Measurements from ENCODE around the gene FLNB.

FLNB gene

GRCh38 chr3:58116161-58116955, 108.1 kb downstream of the FLNB start:
- no peak for DNase-seq

GRCh38 chr3:58116985-58117384, 108.8 kb downstream of the FLNB start:
- DNase-seq = no peak

GRCh38 chr3:58117561-58118181, 109.4 kb downstream of the FLNB start:
- DNase-seq = no peak

- DNase-seq = no peak
These were observed 111.0 kb downstream of the FLNB start for GRCh38 chr3:58119186-58119585.

GRCh38 chr3:58120075-58120812, 112.0 kb downstream of the FLNB start:
- no peak for DNase-seq

DNA sequence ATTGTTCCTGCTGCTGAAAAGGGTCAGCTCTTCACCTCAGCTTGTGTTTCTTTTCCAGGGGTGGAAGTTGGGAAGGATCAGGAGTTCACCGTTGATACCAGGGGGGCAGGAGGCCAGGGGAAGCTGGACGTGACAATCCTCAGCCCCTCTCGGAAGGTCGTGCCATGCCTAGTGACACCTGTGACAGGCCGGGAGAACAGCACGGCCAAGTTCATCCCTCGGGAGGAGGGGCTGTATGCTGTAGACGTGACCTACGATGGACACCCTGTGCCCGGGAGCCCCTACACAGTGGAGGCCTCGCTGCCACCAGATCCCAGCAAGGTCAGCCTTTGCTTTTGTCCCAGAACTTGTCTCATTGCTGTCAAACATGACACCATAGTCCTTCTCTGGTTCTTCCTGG, 113.0 kb downstream of the FLNB start:
- DNase-seq = no peak

DNA sequence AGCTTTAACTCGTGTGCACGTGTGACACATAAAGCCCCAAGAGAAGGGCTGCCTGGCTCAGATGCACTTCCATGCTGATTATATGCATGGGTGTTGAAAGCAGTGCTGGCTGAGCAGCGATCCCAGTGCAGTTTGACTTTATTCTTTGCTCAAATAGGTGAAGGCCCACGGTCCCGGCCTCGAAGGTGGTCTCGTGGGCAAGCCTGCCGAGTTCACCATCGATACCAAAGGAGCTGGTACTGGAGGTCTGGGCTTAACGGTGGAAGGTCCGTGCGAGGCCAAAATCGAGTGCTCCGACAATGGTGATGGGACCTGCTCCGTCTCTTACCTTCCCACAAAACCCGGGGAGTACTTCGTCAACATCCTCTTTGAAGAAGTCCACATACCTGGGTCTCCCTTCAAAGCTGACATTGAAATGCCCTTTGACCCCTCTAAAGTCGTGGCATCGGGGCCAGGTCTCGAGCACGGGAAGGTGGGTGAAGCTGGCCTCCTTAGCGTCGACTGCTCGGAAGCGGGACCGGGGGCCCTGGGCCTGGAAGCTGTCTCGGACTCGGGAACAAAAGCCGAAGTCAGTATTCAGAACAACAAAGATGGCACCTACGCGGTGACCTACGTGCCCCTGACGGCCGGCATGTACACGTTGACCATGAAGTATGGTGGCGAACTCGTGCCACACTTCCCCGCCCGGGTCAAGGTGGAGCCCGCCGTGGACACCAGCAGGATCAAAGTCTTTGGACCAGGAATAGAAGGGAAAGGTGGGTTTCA, 114.9 kb downstream of the FLNB start:
- DNase-seq = no peak

DNA sequence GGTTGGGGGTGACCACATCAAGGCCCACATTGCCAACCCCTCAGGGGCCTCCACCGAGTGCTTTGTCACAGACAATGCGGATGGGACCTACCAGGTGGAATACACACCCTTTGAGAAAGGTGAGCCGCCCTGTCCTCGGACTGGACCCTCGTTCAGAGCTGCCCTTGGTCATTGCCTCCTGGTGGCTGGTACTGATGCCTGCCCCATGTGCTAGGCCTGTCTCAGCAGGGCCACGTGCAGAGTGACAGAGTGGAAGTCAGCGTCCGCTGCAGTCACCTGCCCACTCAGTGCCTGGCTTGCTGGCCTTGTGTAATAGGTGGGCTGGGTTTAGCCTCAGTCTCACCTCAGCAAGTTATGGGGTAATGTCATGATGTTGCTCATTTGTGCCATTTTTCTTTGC, 116.2 kb downstream of the FLNB start:
- DNase-seq = no peak

GRCh38 chr3:58129041-58129770, 121.0 kb downstream of the FLNB start:
- no peak for DNase-seq

GRCh38 chr3:58130591-58130990, 122.4 kb downstream of the FLNB start:
- DNase-seq = no peak

DNA sequence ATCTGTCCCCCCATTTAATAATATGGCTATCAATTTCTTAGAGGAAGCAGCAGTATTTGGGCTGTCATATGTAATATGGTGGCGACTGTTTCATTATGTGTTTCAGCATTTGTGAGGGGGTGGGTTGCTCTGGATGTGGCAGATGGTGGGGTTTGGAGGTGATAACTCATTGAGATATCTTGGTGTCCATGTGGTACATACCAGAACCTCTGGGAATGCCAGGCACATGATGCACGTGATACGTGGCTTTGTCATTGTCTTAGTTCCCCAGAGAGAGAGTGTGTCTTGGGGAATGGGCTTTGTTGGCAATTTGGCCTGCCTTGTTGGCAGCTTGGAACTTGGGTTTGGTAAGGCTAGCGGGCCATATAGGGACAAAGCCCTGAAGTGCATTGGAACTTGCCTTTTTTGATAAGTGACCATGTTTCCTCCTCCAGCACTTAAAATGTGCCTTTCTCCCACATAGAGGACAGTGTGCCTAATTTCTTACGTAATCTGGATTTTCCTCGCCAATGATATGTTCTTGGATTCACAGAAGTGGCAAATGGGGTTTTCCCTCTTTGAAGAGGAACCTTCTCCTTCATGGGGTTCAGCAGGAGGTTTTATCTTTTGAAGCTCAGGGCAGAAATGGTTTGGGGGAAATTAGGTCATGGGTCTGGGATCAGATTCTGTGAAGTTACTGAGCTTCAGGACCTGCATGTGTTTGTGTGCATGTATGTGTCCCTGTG, 123.0 kb downstream of the FLNB start:
- DNase-seq = no peak

- no peak for DNase-seq
These were observed 124.6 kb downstream of the FLNB start for GRCh38 chr3:58132850-58133249.

- no peak for DNase-seq
These were observed 126.2 kb downstream of the FLNB start for GRCh38 chr3:58134468-58134867.

GRCh38 chr3:58135712-58136543, 127.7 kb downstream of the FLNB start:
- no peak for DNase-seq

GRCh38 chr3:58137306-58137705, 129.1 kb downstream of the FLNB start:
- DNase-seq = no peak

GRCh38 chr3:58141766-58142345, 133.6 kb downstream of the FLNB start:
- DNase-seq = no peak

DNA sequence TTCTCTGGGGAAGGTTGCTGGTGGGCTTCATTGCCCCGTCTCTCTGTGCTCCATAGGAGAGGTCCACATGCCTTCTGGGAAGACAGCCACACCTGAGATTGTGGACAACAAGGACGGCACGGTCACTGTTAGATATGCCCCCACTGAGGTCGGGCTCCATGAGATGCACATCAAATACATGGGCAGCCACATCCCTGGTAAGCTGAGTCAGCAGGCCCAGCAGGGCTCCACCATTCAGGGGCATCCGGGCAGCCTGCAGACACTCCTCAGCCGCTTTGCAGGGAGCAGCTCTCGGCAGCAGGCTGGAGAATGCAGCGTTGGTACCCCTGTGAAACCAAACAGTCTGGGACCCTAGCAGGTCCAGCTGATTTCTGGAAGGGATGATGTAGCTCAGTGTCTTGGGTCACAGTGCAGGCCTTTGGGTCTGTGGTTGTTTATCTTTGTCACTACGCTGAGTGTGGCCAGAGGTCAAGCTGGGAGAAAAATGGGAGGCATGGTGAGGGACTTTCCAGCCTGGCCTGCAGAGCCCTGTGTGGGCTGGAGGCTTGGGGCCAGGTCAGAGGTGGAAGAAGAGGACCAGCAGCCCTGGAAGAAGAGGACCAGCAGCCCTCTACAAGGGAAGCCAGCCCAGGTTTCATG, 135.3 kb downstream of the FLNB start:
- DNase-seq = no peak

DNA sequence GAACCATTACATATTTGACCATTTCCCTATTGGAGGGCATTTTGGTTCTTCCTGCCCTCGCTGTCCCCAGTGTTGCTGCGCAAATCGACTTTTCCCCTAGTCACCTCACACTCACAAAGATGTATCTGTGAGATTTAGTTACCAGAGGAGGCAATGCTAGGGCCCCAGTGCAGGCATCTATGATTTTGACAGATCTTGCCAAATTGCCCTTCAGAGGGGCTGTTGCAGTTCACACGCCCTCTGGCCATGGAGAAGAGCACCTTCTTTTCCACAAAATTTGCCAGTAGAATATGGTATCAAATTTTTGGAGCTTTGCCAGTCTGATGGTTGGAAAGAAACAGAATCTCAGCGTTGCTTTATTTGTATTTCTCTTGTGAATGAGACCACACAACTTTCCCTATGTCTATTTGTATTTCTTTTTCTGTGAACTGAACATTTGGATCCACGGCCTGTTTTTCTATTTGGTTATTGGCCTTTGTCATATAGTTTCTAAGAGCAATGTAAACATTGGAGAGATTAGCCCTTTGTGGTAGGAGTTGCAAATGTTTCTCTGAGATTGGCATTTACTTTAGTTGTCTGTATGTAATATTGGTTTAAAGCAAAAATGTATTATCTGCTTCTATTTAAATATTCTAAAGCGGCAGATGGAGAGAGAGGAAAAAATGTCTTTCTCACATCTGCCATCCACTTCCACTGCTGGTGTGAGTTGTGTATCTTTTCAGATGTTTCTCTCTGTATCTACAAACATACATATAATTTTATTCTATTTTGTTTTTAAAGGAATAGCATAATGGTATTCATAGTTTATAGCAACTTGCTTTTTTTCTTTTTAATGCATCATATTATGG, 136.5 kb downstream of the FLNB start:
- no peak for DNase-seq

- no peak for DNase-seq
These were observed 139.8 kb downstream of the FLNB start for GRCh38 chr3:58148049-58148448.
